ENCODE measurements around the gene SQSTM1. TPM values are rescaled to one million over a fixed set of nuclear protein-coding genes. Genes with fewer than 3 reads are reported as not detected.
A peak's percentile ranks its signal among the peaks of the same experiment; 100 is the strongest.

Gene SQSTM1
- polyA plus RNA-seq, 2 of the 4 experiments (the other 2 are of a cell fraction) = 362 to 625 TPM

- no peak for TF ChIP-seq NPAS2 (CRISPR knock-in tag; IDR thresholded peaks at IDR 0.05; ENCODE audit: borderline replicate concordance)
- TF ChIP-seq USF2 (IDR thresholded peaks at IDR 0.05) = peak; percentile 95
- TF ChIP-seq SREBF2 (IDR thresholded peaks at IDR 0.05) = no peak
- TF ChIP-seq FOSB (CRISPR knock-in tag; IDR thresholded peaks at IDR 0.05) = no peak
- TF ChIP-seq ZFP36 (IDR thresholded peaks at IDR 0.05; ENCODE audit: borderline replicate concordance, partially characterized antibody) = no peak
- TF ChIP-seq REST (IDR thresholded peaks at IDR 0.05) = no peak
Observed at GRCh38 chr5:179818746-179819295, 1.9 kb upstream of the SQSTM1 start (continued).

GRCh38 chr5:179819296-179820126 lies 1.2 kb upstream of the SQSTM1 start:
- ChIA-PET CTCF (interaction anchor here (0.6 to 4.8 kb wide), 6 partner anchors 16 to 124 kb away, joined by 3 to 27 read pairs (median 6); no protein-coding TSS in a partner anchor), POLR2A (interaction anchor here (0.9 to 2.3 kb wide), 8 partner anchors 8 to 196 kb away, joined by 4 to 20 read pairs (median 4); partner anchors contain the start of genes HNRNPH1 and MRNIP)
- WGBS (ENCODE audit: missing lambda C conversion rate) = 31% methylated on average over 9 of the region's 26 CpGs
- H3K9me3 ChIP-seq = no peaks in the 10 kb centered on the region
- H3K4me3 ChIP-seq = no peak overlapping the region; the same call in 2 of the 3 replicates
- peak overlapping the region; percentile 96 for H3K4me2 ChIP-seq
- peak; percentile 45 to 50 for ATAC-seq
- peaks cover 50% of the 10 kb centered on the region for H3K4me1 ChIP-seq
- H3K27ac ChIP-seq = peak overlapping the region; percentile 95 to 98
- DNase-seq (ENCODE audit: low read depth in 1 of 2, low spot score in 1 of 2) = peak in 1 of 2 experiments; percentile 89
- FAIRE-seq = no peak
- TF ChIP-seq CHD2 (IDR thresholded peaks at IDR 0.05; ENCODE audit: low read length, partially characterized antibody) (no peak), HOXB5 (CRISPR knock-in tag; IDR thresholded peaks at IDR 0.05) (peak; percentile 95), EHF (CRISPR knock-in tag; IDR thresholded peaks at IDR 0.05) (peak; percentile 95), EP300 (IDR thresholded peaks at IDR 0.05) (peak in 1 of 2 experiments; percentile 26; a peak in 2 of 5 replicates), CBX8 (IDR thresholded peaks at IDR 0.05) (no peak), ATOH8 (CRISPR knock-in tag; IDR thresholded peaks at IDR 0.05; ENCODE audit: low read depth) (peak; percentile 99), HEYL (CRISPR knock-in tag; IDR thresholded peaks at IDR 0.05) (peak; percentile 96), TFCP2L1 (CRISPR knock-in tag; IDR thresholded peaks at IDR 0.05) (peak; percentile 94), NR3C1 (IDR thresholded peaks at IDR 0.05) (no peak), HDAC2 (IDR thresholded peaks at IDR 0.05) (no peak), HOXA7 (CRISPR knock-in tag; IDR thresholded peaks at IDR 0.05) (peak; percentile 87; the same call in 1 of the 2 replicates), NFE2L2 (conservative IDR thresholded peaks at IDR 0.05; ENCODE audit: low read length) (peak; percentile 87), NPAS2 (CRISPR knock-in tag; IDR thresholded peaks at IDR 0.05; ENCODE audit: borderline replicate concordance) (peak; percentile 80), MAFK (IDR thresholded peaks at IDR 0.05; ENCODE audit: partially characterized antibody) (peak; percentile 97), HES2 (IDR thresholded peaks at IDR 0.05) (no peak), POLR2A (IDR thresholded peaks at IDR 0.05; ENCODE audit: low read length) (no peak), FOSL2 (IDR thresholded peaks at IDR 0.05) (peak; percentile 1; the same call in 1 of the 2 replicates), FOSL2 (CRISPR knock-in tag; IDR thresholded peaks at IDR 0.05) (peak; percentile 69), SREBF2 (IDR thresholded peaks at IDR 0.05) (no peak), MYC (IDR thresholded peaks at IDR 0.05; ENCODE audit: borderline replicate concordance, low read length) (peak; percentile 71; the same call in 1 of the 2 replicates), BHLHE40 (IDR thresholded peaks at IDR 0.05; ENCODE audit: low read depth, low read length) (no peak), CBX2 (IDR thresholded peaks at IDR 0.05; ENCODE audit: borderline replicate concordance, low read depth) (no peak), USF2 (IDR thresholded peaks at IDR 0.05) (peak; percentile 64), FOSB (CRISPR knock-in tag; IDR thresholded peaks at IDR 0.05) (no peak; the same call in none of the 2 replicates), TP53 (CRISPR knock-in tag; IDR thresholded peaks at IDR 0.05) (peak; percentile 97), JUNB (IDR thresholded peaks at IDR 0.05) (peak; percentile 9; the same call in 1 of the 2 replicates), ZSCAN20 (CRISPR knock-in tag; IDR thresholded peaks at IDR 0.05) (peak; percentile 96), E2F6 (IDR thresholded peaks at IDR 0.05; ENCODE audit: borderline replicate concordance, low read depth) (peak; percentile 94), ZNF302 (CRISPR knock-in tag; IDR thresholded peaks at IDR 0.05) (peak; percentile 96), POLR2AphosphoS2 (conservative IDR thresholded peaks at IDR 0.05; ENCODE audit: low read length) (no peak)
